ENCODE results near the gene TRERF1.
"Not testable (repeated sequence)": the region's sequence is repeated elsewhere in the genome, so short reads cannot be mapped to it uniquely, and the experiment has no call there.

The TRERF1 gene

DNA sequence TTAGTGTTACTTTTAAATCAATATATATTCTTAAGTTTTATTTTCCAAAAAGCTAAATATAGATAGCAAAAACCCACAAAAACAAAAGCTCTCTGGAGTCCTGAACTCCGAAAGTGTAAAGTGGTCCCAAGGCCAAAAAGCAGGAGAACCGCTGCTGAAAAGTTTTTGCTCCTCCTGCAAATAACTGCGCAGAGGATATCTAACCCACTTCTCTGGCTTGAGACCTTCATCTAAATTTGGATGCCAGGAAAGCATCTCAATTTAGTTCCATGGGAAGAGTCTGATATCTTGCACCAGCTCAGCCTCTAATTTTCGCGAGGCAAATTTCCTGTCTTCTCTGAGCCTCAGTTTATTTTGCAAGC is 234.6 kb downstream of the TRERF1 start:
- DNase-seq (ENCODE audit: low spot score): no peak
- TF ChIP-seq, protein P1, sequence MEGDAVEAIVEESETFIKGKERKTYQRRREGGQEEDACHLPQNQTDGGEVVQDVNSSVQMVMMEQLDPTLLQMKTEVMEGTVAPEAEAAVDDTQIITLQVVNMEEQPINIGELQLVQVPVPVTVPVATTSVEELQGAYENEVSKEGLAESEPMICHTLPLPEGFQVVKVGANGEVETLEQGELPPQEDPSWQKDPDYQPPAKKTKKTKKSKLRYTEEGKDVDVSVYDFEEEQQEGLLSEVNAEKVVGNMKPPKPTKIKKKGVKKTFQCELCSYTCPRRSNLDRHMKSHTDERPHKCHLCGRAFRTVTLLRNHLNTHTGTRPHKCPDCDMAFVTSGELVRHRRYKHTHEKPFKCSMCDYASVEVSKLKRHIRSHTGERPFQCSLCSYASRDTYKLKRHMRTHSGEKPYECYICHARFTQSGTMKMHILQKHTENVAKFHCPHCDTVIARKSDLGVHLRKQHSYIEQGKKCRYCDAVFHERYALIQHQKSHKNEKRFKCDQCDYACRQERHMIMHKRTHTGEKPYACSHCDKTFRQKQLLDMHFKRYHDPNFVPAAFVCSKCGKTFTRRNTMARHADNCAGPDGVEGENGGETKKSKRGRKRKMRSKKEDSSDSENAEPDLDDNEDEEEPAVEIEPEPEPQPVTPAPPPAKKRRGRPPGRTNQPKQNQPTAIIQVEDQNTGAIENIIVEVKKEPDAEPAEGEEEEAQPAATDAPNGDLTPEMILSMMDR (IDR thresholded peaks at IDR 0.05; ENCODE audit: extremely low read depth, missing control alignments): no peak

DNA sequence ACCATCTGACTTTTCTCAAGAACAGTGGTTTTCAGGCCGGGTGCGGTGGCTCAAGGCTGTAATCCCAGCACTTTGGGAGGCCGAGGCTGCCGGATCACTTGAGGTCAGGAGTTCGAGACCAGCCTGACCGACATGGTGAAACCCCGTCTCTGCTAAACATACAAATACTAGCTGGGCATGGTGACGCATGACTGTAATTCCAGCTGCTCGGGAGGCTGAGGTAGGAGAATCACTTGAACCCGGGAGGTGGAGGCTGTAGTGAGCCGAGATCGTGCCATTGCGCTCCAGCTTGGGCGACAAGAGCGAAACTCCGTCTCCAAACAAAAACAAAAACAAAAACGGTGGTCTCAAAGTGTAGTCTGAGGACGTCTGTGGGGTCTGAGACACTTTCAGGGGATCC is 235.2 kb downstream of the TRERF1 start:
- not testable (repeated sequence) for DNase-seq (ENCODE audit: low spot score)

- DNase-seq (ENCODE audit: low spot score): no peak
- TF ChIP-seq, protein P1 (IDR thresholded peaks at IDR 0.05; ENCODE audit: extremely low read depth, missing control alignments): no peak
These were observed 239.3 kb downstream of the TRERF1 start for GRCh38 chr6:42212442-42212841.

DNA sequence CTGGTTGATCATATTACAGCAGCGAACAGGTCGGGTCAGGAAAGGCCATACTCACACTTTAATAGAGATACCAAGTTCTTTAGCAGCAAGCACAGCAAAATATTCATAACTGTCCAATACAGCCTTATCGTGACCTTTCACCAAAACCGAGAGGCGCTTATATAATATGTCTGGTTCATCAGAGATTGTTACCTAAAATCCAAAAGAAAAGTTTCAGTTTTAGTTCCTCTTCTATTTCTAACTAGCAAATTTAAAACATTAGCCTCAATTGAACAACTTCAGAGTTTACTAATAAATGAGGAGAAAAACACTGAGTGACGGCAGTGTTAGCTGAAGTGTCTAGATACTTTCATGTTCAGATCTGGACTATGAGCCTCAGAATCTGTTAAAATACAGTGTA is 240.0 kb downstream of the TRERF1 start:
- TF ChIP-seq, protein P1 (IDR thresholded peaks at IDR 0.05; ENCODE audit: extremely low read depth, missing control alignments): no peak
- peak; percentile 25 for DNase-seq (ENCODE audit: low spot score)

DNA sequence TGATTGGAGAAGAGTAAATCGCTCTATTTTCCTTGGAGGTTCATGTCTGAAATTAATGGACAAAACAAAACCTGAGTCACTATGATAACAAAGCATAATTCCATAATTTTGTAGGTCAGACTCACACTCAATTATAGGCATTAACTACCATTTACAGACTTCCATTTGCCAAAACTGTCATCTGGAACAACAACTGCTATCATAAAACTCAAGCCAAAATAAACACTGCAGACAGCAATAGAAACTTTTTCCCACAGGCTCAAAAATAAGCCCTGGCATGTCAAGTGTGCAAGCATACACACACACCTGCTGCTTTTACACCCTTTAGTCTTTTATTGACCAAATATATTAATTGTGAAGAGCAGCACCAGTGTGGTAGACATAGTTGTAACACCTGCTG is 241.2 kb downstream of the TRERF1 start:
- DNase-seq (ENCODE audit: low spot score): no peak
- TF ChIP-seq, protein P1 (IDR thresholded peaks at IDR 0.05; ENCODE audit: extremely low read depth, missing control alignments): no peak

- DNase-seq (ENCODE audit: low spot score): not testable (repeated sequence)
These were observed 244.2 kb downstream of the TRERF1 start for GRCh38 chr6:42207559-42207958.

DNA sequence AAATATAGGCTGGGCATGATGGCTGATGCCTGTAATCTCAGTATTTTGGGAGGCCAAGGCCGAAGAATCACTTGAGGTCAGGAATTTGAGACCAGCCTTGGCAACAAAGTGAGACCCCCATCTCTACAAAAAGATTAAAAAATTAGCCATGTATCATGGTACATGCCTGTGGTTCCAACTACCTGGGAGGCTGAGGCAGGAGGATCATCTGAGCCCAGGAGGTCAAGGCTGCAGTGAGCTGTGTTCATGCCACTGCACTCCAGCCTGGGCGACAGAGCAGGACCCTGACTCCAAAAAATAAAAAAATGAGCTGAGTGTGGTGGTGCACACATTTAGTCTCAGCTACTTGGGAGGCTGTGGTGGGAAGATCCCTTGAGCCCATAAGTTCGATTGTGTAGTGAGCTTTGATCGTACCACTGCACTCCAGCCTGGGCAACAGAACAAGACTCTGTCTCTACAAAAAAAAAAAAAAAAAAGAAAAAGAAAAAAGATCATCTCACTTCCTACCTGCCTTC is 246.9 kb downstream of the TRERF1 start:
- TF ChIP-seq, protein P1 (IDR thresholded peaks at IDR 0.05; ENCODE audit: extremely low read depth, missing control alignments): no peak
- DNase-seq (ENCODE audit: low spot score): no peak

- TF ChIP-seq, protein P1 (IDR thresholded peaks at IDR 0.05; ENCODE audit: extremely low read depth, missing control alignments): no peak
- no peak for DNase-seq (ENCODE audit: low spot score)
These were observed 248.5 kb downstream of the TRERF1 start for GRCh38 chr6:42203183-42203582.

- DNase-seq (ENCODE audit: low spot score): not testable (repeated sequence)
These were observed 249.4 kb downstream of the TRERF1 start for GRCh38 chr6:42202131-42202915.
